ENCODE results near the gene ARHGEF1.

- no peak for TF ChIP-seq CTCF (IDR thresholded peaks at IDR 0.05)
- TF ChIP-seq POLR2AphosphoS5 (IDR thresholded peaks at IDR 0.05): no peak
- TF ChIP-seq POLR2A (IDR thresholded peaks at IDR 0.05; ENCODE audit: low read depth): no peak
These were observed 38.0 kb downstream of the ARHGEF1 start for GRCh38 chr19:41920882-41921576.
